Activated T-cell treated with anti-CD3 and anti-CD28 coated beads, Interleukin-2, amount 50 U/mL, for 72 hours (primary cell): Measurements from ENCODE around the gene MXD1. TPM values are rescaled to one million over a fixed set of nuclear protein-coding genes. Genes with fewer than 3 reads are reported as not detected.
"Not testable (repeated sequence)": the region's sequence is repeated elsewhere in the genome, so short reads cannot be mapped to it uniquely, and the experiment has no call there.

Experiments used
- ATAC-seq, 2 donors: fragments of 150-1000 bp; cut with Tn5 transposase; replicated peaks in 1 of 2; 2 replicates each; pipeline ENCODE4 v1.10.0; 2021; ENCODE audit warnings: moderate library complexity in 2 of 2, mild to moderate bottlenecking in 1 of 2
- DNase-seq, 2 donors: peaks; one replicate each; pipeline ENCODE4 v3.0.0; 2021 to 2022; ENCODE audit warnings: mixed read lengths in 1 of 2
- H3K27ac Mint-ChIP-seq: one replicate; pipeline ENCODE4 v1.8.0; 2022; ENCODE audit warnings: mild to moderate bottlenecking, moderate library complexity, mixed read lengths
- H3K27me3 Mint-ChIP-seq: one replicate; pipeline ENCODE4 v1.8.0; 2022; ENCODE audit warnings: low read depth, mixed read lengths
- H3K36me3 Mint-ChIP-seq, 2 donors: one replicate each; pipeline ENCODE4 v1.8.0; 2022; ENCODE audit warnings: mixed read lengths in 2 of 2, mild to moderate bottlenecking in 1 of 2; ENCODE audit not compliant: insufficient read depth in 2 of 2
- H3K4me1 Mint-ChIP-seq: one replicate; pipeline ENCODE4 v1.8.0; 2022; ENCODE audit warnings: low read depth, mixed read lengths
- H3K4me3 Mint-ChIP-seq, 2 donors: one replicate each; pipeline ENCODE4 v1.8.0; 2022; ENCODE audit warnings: mild to moderate bottlenecking in 2 of 2, mixed read lengths in 2 of 2, moderate library complexity in 2 of 2
- H3K9me3 Mint-ChIP-seq, 2 donors: one replicate each; pipeline ENCODE4 v1.8.0; 2022; ENCODE audit warnings: mixed read lengths in 2 of 2
- total RNA-seq, 2 donors: library from RNA; stranded (reverse); gene quantifications; one replicate each; pipeline ENCODE4 v1.2.3, GENCODE V29; 2022

MXD1 gene
- total RNA-seq, 2 donors from 2014 or later = 14.3 to 40.0 TPM

DNA sequence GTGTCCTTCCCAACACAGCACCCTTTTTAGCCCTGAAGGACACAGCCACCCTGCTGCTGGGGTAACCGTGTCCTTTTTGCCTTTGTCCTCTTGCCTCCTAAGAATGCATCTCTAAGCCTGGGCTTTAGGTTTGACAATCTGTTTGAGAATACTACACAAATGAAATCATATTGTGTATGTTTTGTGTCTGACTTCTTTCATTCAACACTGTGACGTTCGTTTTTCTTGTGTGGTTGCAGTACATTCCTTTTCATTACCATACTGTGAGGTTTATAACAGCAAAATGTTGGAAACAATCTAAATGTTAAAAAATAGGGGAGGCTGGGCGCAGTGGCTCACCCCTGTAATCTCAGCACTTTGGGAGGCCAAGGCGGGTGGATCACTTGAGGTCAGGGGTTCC is 35.3 kb downstream of the MXD1 start:
- Mint-ChIP-seq H3K27ac (no peak overlapping the region), H3K4me1 (peaks cover 30% of the 10 kb centered on the region)
- ATAC-seq = no peak

DNA sequence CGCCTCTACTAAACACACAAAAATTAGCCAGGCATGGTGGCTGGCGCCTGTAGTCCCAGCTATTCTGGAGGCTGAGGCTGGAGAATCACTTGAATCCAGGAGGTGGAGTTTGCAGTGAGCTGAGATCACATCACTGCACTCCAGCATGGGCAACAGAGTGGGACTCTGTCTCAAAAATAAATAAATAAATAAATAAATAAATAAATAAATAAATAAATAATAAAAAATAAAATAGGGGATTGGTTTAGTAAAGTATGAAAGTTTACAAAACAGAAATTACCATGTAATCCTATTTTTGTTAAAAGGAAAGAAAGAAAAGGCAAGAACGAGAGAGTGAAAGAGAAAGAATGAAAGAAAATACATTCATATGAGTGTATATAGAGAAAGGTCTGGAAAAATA is 35.8 kb downstream of the MXD1 start:
- ATAC-seq, H3K36me3 Mint-ChIP-seq, DNase-seq, H3K27ac Mint-ChIP-seq, H3K4me3 Mint-ChIP-seq, H3K27me3 Mint-ChIP-seq, H3K9me3 Mint-ChIP-seq: not testable (repeated sequence)
- H3K4me1 Mint-ChIP-seq = peaks cover 26% of the 10 kb centered on the region

More for the DNA sequence above, 35.3 kb downstream of the MXD1 start:
- H3K9me3 Mint-ChIP-seq = no peaks in the 10 kb centered on the region
- no peak overlapping the region for H3K4me3 Mint-ChIP-seq
- no peak for DNase-seq
- H3K27me3 Mint-ChIP-seq = peaks cover 4% of the 10 kb centered on the region
- H3K36me3 Mint-ChIP-seq = peaks cover 0 to 2% of the 10 kb centered on the region in 2 donors

DNA sequence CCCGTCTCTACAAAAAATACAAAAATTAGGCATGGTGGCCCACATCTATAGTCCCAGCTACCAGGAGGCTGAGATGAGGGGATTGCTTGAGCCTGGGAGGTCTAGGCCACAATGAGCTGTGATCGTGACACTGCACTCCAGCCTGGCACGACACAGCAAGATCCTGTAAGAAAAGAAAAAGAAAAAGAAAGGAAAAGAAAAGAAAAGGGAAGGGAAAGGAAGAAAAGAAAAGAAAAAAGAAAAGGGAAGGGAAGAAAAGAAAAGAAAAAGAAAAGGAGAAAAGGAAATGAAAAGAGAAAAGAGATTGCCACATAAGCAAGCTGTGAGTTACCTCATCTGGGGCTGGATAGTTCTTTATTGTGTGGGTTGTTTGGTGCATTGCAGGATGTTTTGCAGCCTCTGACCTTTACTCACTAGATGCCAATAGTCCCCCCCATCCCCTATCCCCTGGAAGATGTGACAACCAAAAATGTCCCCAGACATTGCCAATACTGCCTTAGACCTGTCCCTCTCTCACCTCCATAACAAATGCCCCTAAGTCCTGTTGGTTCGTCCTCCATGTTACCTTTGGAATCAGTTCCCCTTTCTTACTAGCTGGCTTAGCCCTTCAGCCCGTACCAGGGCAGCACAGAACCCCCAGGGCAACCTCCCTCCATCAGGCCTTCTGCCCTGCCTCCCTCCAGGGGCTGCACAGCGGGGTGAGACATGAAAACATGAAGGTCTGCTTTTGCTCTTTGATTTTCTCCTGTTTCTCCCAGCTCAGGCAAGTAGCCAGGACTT is 37.6 kb downstream of the MXD1 start:
- H3K4me3 Mint-ChIP-seq = no peak overlapping the region
- peaks cover 4% of the 10 kb centered on the region for H3K27me3 Mint-ChIP-seq
- ATAC-seq = no peak
- no peaks in the 10 kb centered on the region for H3K9me3 Mint-ChIP-seq
- H3K36me3 Mint-ChIP-seq = no peaks in the 10 kb centered on the region
- no peak for DNase-seq
- H3K4me1 Mint-ChIP-seq = peaks cover 7% of the 10 kb centered on the region
- H3K27ac Mint-ChIP-seq = peak overlapping the region; percentile 76

DNA sequence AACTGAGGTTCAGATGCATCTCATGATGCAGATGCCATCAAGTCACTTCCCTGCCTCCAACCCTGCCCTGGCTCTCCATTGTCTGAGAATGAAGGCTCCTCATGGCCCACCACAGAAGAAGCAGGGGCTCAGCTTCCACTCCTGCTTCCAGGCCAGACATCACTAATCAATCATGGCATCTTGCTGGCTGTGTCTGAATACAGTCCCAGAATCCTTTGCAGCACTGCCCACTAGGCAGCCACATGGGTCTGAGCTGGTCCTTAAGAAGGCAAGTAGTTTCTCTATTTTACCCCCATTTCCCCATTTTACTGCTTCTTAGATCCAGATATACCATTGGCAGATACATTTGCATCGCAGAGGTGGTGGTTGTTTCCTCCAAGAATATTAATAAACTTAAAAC is 39.2 kb downstream of the MXD1 start:
- Mint-ChIP-seq H3K27me3 (peaks cover 4% of the 10 kb centered on the region), H3K36me3 (no peaks in the 10 kb centered on the region), H3K4me3 (no peak overlapping the region), H3K27ac (no peak overlapping the region), H3K9me3 (no peaks in the 10 kb centered on the region), H3K4me1 (peaks cover 4% of the 10 kb centered on the region)
- ATAC-seq = no peak
- DNase-seq = no peak

DNA sequence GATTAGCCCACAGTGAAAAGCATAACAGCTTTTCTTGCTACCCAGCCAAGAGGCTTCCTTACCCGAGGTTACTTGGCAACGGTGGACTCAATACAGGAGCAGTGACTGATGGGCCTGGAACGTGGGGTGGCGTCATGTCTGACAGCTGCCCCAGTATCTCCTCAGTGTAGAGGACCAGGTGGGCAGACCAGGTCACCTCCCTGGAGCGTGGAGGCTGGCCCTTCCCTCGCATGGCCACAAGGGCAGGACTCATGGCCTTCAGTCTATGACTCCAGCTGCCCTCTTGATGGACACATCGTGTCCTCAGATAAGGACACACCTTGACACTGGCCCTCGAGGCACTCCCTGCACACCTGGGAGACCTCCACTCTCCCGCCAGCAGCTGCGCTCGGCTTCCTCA is 40.1 kb downstream of the MXD1 start:
- Mint-ChIP-seq H3K9me3 (no peaks in the 10 kb centered on the region), H3K36me3 (no peaks in the 10 kb centered on the region)
- no peak for DNase-seq

DNA sequence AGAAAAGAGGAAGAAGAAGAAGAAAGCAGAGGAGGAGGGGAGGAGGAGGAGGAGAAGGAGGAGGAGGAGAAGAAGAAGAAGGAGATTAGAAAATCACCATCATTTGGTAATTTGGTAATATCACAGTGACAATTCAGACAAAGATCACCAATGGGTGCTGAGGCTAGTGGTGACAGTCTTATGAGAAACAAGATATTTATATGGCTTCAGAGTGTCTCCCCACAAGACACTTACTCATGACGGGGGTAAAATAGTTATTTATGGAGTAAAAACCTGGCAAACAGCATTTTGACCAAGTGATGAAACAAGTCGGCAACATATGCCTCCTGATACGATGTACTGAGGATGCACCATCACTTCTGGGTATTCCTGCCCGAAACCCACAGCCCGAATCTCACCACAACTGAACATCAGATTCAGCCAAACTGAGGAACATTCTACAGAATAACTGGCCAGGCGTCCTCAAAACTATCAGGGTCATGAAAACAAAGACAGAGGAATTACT is 41.6 kb downstream of the MXD1 start:
- no peak overlapping the region for H3K27ac Mint-ChIP-seq
- H3K4me3 Mint-ChIP-seq = no peak overlapping the region
- peaks cover 4% of the 10 kb centered on the region for H3K4me1 Mint-ChIP-seq
- DNase-seq (no peak), ATAC-seq (no peak)
- no peaks in the 10 kb centered on the region for H3K36me3 Mint-ChIP-seq
- no peaks in the 10 kb centered on the region for H3K9me3 Mint-ChIP-seq
- H3K27me3 Mint-ChIP-seq = peaks cover 4% of the 10 kb centered on the region

More for the DNA sequence above, 40.1 kb downstream of the MXD1 start:
- no peak for ATAC-seq
- H3K27me3 Mint-ChIP-seq = peaks cover 4% of the 10 kb centered on the region
- H3K4me1 Mint-ChIP-seq = peaks cover 4% of the 10 kb centered on the region
- no peak overlapping the region for H3K4me3 Mint-ChIP-seq
- H3K27ac Mint-ChIP-seq = no peak overlapping the region

DNA sequence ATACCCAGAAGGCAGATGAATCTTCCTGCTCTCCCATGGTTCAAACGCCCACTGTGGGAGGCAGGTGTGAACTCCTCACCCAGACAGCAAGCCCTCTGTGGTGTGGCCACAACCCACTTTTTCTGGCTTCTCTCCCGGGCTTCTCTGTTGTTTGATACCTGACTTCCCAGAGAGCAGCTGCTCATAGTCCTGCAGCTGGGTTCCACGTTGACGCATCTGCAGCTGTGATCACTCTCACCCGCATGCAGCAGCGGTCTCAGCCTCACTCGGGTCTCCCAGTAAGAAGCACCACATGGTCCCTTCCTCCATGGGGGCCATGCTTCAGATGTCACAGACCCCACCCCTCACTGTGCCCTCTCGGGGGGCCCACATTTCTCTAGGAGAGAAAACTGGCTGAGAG is 43.1 kb downstream of the MXD1 start:
- H3K4me1 Mint-ChIP-seq = peaks cover 4% of the 10 kb centered on the region
- no peak overlapping the region for H3K4me3 Mint-ChIP-seq
- ATAC-seq (no peak), DNase-seq (no peak)
- peaks cover 4% of the 10 kb centered on the region for H3K27me3 Mint-ChIP-seq
- H3K27ac Mint-ChIP-seq = no peak overlapping the region
- no peaks in the 10 kb centered on the region for H3K36me3 Mint-ChIP-seq
- H3K9me3 Mint-ChIP-seq = no peaks in the 10 kb centered on the region

DNA sequence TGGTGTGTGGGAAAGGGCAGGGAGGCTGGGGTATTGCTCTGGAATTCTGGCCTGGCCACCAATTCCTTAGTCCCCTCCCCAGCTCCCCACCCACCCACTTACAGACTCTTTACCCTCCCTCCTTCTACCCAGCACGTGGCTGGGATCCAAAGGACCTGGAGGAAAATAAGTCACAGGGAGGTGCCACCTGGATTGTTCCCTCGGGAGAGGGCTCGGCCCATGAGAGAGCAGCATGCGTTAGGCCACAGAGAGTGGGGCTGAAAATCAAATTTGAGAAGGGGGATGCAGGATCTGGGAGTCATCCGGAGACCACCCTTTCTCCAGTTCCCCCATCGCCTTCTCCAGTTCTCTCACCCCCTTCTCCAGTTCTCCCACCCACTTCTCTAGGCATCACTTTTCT is 43.6 kb downstream of the MXD1 start:
- no peak overlapping the region for H3K4me3 Mint-ChIP-seq
- ATAC-seq (no peak), DNase-seq (no peak)
- no peaks in the 10 kb centered on the region for H3K36me3 Mint-ChIP-seq
- peaks cover 4% of the 10 kb centered on the region for H3K4me1 Mint-ChIP-seq
- H3K27me3 Mint-ChIP-seq = peaks cover 4% of the 10 kb centered on the region
- no peak overlapping the region for H3K27ac Mint-ChIP-seq
- H3K9me3 Mint-ChIP-seq = no peaks in the 10 kb centered on the region

DNA sequence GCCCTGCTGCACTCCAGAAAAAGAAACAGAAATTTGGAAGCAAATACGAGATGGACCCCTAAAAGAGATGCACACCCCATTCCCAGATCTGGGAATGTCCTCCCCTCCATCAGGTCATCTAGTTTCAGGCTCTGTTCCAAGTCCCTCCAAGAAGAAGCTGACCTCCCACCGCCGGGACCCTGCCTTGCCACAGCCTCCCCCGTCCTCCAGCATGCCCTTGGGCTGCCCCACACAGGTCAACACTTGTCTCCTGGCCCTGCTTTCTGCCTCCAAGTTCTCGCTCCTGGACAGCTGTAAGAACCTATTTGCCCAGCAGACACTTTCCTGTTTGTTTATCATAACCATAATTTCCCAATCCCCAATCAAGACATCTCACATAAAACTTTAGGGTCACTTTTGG is 44.5 kb downstream of the MXD1 start:
- Mint-ChIP-seq H3K27me3 (peaks cover 4% of the 10 kb centered on the region), H3K4me3 (no peak overlapping the region), H3K27ac (no peak overlapping the region), H3K9me3 (no peaks in the 10 kb centered on the region), H3K36me3 (no peaks in the 10 kb centered on the region), H3K4me1 (peaks cover 7% of the 10 kb centered on the region)
- ATAC-seq (no peak), DNase-seq (no peak)

DNA sequence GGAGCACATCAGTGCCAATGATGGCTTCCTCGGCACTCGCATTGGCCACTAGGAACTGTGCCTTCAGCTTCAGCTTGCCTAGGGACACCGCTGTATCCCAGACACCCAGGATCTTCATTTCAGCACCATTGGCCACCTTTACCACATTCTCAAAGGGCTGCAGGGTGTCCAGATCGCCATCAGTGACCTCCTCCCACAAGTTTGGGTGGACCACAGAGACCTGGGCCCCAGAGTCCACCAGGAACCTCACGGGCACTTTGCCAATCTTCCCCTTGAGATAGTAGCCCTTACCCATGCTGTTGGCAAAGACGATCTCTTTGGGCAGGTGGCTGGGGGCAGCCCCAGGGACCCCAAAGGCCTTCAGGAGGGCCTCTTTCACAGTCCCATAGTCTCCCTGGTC is 45.9 kb downstream of the MXD1 start:
- ATAC-seq (no peak), DNase-seq (no peak)
- H3K36me3 Mint-ChIP-seq = no peaks in the 10 kb centered on the region
- H3K9me3 Mint-ChIP-seq = no peaks in the 10 kb centered on the region
- no peaks in the 10 kb centered on the region for H3K27me3 Mint-ChIP-seq
- H3K4me3 Mint-ChIP-seq = no peak overlapping the region
- peaks cover 9% of the 10 kb centered on the region for H3K4me1 Mint-ChIP-seq
- H3K27ac Mint-ChIP-seq = no peak overlapping the region

DNA sequence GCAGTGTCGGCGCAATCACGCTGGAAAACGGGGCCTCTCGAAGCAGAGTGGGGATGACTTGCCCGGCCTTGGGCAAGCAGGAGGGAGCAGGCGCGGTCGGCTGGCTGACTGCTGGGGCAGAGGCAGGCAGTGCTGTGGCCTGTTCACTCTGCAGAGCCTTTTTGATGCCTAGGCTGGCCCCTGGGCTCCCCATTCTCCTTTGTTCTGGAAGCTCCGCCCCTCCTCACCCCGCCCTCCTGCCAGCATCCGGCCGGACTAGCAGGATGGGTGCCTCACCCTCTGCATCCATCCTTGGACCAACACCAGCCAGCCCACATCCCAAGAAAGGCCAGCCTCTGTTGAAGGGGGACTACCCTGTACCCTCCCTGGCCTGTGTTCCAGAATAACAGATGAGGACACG is 46.6 kb downstream of the MXD1 start, which contains the start of gene ASPRV1:
ASPRV1 (minus strand) TSS at position 136 of the 400 bp plus-strand sequence. CDS start 195 bp downstream, outside the sequence.
- Mint-ChIP-seq H3K36me3 (no peaks in the 10 kb centered on the region), H3K4me1 (peaks cover 9% of the 10 kb centered on the region), H3K27ac (no peak within 1 kb of the TSS), H3K27me3 (no peaks in the 10 kb centered on the region), H3K4me3 (no peak within 1 kb of the TSS), H3K9me3 (no peaks in the 10 kb centered on the region)
- DNase-seq (no peak), ATAC-seq (no peak)

DNA sequence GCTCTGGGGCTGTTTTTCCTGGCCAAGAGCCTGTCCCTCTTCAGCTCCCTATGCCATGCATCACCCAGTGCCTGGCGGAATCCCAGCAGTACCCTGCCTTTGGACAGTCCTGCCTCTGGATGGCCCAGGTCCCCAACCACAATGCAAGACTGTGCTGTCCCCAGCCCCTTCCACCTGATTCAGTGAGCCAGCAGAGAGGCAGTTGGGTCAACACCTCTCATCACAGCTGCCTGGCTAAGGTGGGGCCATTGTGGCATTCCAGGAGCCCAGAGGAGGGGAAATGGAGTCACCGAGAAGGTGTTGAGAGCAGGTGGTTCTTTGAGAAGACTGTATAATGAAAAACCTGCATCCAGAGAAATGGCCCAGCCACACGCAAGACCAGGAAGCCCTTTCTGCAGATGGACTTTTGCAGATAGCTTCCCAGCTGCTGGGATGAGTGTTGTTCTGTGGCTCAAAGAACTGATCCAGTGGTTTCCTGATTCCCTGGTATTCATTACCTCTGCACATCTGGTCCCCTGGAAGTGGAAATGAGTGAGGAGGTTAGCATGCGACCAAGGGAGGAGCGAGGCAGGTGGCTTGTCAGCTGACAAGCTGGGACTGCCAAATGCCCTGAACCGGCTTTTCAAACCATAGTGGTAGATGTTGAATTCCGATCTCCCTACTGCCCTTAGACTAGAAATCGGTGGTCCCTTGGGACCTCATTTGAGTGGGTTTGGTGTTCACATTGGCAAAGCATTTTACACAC is 48.2 kb downstream of the MXD1 start:
- ATAC-seq = no peak
- Mint-ChIP-seq H3K4me3 (no peak overlapping the region), H3K9me3 (no peaks in the 10 kb centered on the region), H3K4me1 (peaks cover 9% of the 10 kb centered on the region), H3K27ac (no peak overlapping the region), H3K27me3 (no peaks in the 10 kb centered on the region), H3K36me3 (no peaks in the 10 kb centered on the region)
- no peak for DNase-seq

DNA sequence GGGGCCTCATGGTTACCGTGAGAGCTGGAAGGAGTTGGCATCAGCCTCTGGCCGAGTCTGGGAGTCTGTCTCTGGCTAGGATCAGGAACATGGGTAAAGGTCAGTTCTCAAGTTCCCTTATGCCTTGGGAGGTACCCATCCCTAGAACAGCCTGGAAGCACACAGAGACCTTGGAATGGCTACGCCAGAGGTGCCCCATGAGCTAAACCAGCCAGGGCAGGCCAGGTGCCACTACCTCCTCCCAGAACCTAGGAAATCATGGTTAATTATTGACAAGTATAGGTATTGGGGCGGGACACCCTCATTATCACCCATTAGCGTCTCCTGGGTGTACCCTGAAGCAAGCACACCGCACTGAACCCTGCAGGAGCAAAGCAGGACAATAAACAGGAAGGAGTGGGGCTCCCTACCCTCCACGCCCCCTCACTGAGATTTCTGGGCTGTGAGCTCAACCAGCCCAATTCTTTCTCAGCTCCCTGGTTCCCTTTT is 49.5 kb downstream of the MXD1 start:
- ATAC-seq (no peak), DNase-seq (no peak)
- Mint-ChIP-seq H3K4me3 (no peak overlapping the region), H3K36me3 (no peaks in the 10 kb centered on the region), H3K9me3 (no peaks in the 10 kb centered on the region), H3K27me3 (no peaks in the 10 kb centered on the region), H3K27ac (no peak overlapping the region), H3K4me1 (peaks cover 9% of the 10 kb centered on the region)
